ENCODE measurements around the gene U2AF2. TPM values are rescaled to one million over a fixed set of nuclear protein-coding genes. Genes with fewer than 3 reads are reported as not detected.

Gene U2AF2
- total and polyA plus RNA-seq, 2 of the 4 experiments (the other 2 are of a cell fraction): 120 to 260 TPM

DNA sequence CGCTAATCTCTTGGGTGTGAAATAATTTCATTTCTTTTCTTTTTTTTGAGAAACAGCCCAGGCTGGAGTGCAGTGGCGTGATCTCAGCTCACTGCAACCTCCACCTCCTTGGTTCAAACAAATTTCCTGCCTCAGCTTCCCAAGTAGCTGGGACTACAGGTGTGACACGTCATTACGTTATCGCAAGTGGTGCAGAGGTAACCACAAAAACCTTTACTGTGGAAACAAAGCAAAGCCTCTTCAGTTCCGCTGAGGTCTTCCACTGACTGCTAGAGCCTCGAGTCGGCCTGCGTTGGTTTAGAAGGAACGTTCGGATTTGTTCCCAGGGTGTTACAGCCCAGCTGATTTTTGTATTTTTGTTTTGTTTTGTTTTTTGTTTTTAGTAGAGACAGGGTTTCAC is 28.5 kb upstream of the U2AF2 start:
- CTCF ChIA-PET: no interaction called here

More for the DNA sequence above, 28.5 kb upstream of the U2AF2 start:
- WGBS, 2 experiments (ENCODE audit: extremely low coverage in 2 of 2, insufficient read length in 1 of 2): 80% methylated on average over 3 of the region's 11 CpGs; no CpG with 5 or more reads in 1 of the 2 experiments
- ATAC-seq (ENCODE audit: low read depth) (no peak), DNase-seq (no peak)
- Histone ChIP-seq H3K9ac (ENCODE audit: low read depth, low read length) (no peak overlapping the region), H2AFZ (replicated peaks; ENCODE audit: low read length, poor library complexity) (no peak overlapping the region), H3K27me3 (ENCODE audit: control insufficient read depth, insufficient read depth, low read length) (no peaks in the 10 kb centered on the region), H3K18ac (ENCODE audit: low read depth, low read length) (no peak overlapping the region), H2BK15ac (ENCODE audit: low read depth, low read length) (no peak overlapping the region), H2AK9ac (replicated peaks; ENCODE audit: low read depth, low read length, poor library complexity) (no peak overlapping the region), H3K9me3 (ENCODE audit: control insufficient read depth, insufficient read depth, low read length) (no peaks in the 10 kb centered on the region), H3K36me3 (ENCODE audit: control insufficient read depth, insufficient read depth, low read length) (peaks cover 6% of the 10 kb centered on the region; the same call in 1 of the 2 replicates), H3K56ac (ENCODE audit: extremely low read depth, insufficient read depth, low read length) (no peak overlapping the region), H3K23ac (ENCODE audit: low read depth, low read length) (no peak overlapping the region), H3K4me1 (ENCODE audit: control insufficient read depth, insufficient read depth, low read length) (no peaks in the 10 kb centered on the region), H4K8ac (ENCODE audit: low read depth in 2 of 2, low read length in 2 of 2) (no peak overlapping the region), H3K4me2 (ENCODE audit: low read depth, low read length) (no peak overlapping the region), H2AK5ac (ENCODE audit: low read depth, low read length) (no peak overlapping the region), H4K20me1 (ENCODE audit: insufficient read depth, low read length) (no peaks in the 10 kb centered on the region; the same call in 1 of the 2 replicates), H3K27ac (ENCODE audit: insufficient read depth, low read length) (no peak overlapping the region), H3K4me3 (ENCODE audit: insufficient read depth, low read depth, low read length) (no peak overlapping the region), H3K4ac (ENCODE audit: low read depth, low read length) (no peak overlapping the region), H3K14ac (replicated peaks; ENCODE audit: low read depth, low read length) (no peak overlapping the region), H4K91ac (ENCODE audit: insufficient read depth, low read depth, low read length) (no peak overlapping the region), H2BK120ac (ENCODE audit: low read depth, low read length) (no peak overlapping the region), H3K9me1 (ENCODE audit: insufficient read depth, low read length) (no peaks in the 10 kb centered on the region), H2BK20ac (ENCODE audit: low read depth, low read length) (no peak overlapping the region), H2BK5ac (ENCODE audit: low read depth, low read length, poor library complexity, severe bottlenecking) (no peak overlapping the region), H3K79me1 (ENCODE audit: low read depth in 1 of 2, low read length in 2 of 2) (peaks cover 7 to 17% of the 10 kb centered on the region in 2 experiments), H4K5ac (ENCODE audit: low read depth, low read length) (no peak overlapping the region)
- intact Hi-C loops (cut with micrococcal nuclease) (no loop called here), in situ Hi-C loops (cut with MboI; ENCODE audit: low sequenced_read_pairs) (loop anchor here (25.0 kb wide), 2 partner anchors 339 to 514 kb away; partner anchors contain the start of genes BRSK1, HSPBP1 and PPP1R12C), dilution Hi-C loops (cut with HindIII; ENCODE audit: low sequenced_read_pairs, unreplicated experiment) (no loop called here)
- no TSS peak for BruUV-seq (replicated peaks)
- POLR2A ChIA-PET (ENCODE audit: unreplicated experiment): interaction anchor here (0.7 kb wide), 1 partner anchor 28 kb away, joined by 3 read pairs; the partner anchor contains the start of gene U2AF2
- TF ChIP-seq, protein P1, sequence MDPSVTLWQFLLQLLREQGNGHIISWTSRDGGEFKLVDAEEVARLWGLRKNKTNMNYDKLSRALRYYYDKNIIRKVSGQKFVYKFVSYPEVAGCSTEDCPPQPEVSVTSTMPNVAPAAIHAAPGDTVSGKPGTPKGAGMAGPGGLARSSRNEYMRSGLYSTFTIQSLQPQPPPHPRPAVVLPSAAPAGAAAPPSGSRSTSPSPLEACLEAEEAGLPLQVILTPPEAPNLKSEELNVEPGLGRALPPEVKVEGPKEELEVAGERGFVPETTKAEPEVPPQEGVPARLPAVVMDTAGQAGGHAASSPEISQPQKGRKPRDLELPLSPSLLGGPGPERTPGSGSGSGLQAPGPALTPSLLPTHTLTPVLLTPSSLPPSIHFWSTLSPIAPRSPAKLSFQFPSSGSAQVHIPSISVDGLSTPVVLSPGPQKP (IDR thresholded peaks at IDR 0.05; ENCODE audit: borderline replicate concordance, low read depth, low read length): no peak
- no peak for TF ChIP-seq CHD1 (IDR thresholded peaks at IDR 0.05; ENCODE audit: low read depth, low read length)
- TF ChIP-seq MAZ (IDR thresholded peaks at IDR 0.05; ENCODE audit: borderline replicate concordance, low read depth, low read length): no peak
- TF ChIP-seq SMC3 (IDR thresholded peaks at IDR 0.05; ENCODE audit: low read depth, low read length): no peak
- TF ChIP-seq RCOR1 (IDR thresholded peaks at IDR 0.05; ENCODE audit: insufficient replicate concordance, low read length): no peak
- TF ChIP-seq RAD21 (IDR thresholded peaks at IDR 0.05; ENCODE audit: low read length): no peak
- no peak for TF ChIP-seq NFE2L2 (IDR thresholded peaks at IDR 0.05; ENCODE audit: low read depth, low read length)
- TF ChIP-seq POLR2A (IDR thresholded peaks at IDR 0.05; ENCODE audit: low read depth, low read length): no peak
- TF ChIP-seq BHLHE40 (IDR thresholded peaks at IDR 0.05; ENCODE audit: low read depth, low read length): no peak
- TF ChIP-seq CEBPB (IDR thresholded peaks at IDR 0.05; ENCODE audit: low read depth, low read length): no peak
- no peak for TF ChIP-seq MAFK (IDR thresholded peaks at IDR 0.05; ENCODE audit: low read depth, low read length)
- TF ChIP-seq MXI1 (IDR thresholded peaks at IDR 0.05; ENCODE audit: borderline replicate concordance, low read depth, low read length): no peak
- TF ChIP-seq, protein P2, sequence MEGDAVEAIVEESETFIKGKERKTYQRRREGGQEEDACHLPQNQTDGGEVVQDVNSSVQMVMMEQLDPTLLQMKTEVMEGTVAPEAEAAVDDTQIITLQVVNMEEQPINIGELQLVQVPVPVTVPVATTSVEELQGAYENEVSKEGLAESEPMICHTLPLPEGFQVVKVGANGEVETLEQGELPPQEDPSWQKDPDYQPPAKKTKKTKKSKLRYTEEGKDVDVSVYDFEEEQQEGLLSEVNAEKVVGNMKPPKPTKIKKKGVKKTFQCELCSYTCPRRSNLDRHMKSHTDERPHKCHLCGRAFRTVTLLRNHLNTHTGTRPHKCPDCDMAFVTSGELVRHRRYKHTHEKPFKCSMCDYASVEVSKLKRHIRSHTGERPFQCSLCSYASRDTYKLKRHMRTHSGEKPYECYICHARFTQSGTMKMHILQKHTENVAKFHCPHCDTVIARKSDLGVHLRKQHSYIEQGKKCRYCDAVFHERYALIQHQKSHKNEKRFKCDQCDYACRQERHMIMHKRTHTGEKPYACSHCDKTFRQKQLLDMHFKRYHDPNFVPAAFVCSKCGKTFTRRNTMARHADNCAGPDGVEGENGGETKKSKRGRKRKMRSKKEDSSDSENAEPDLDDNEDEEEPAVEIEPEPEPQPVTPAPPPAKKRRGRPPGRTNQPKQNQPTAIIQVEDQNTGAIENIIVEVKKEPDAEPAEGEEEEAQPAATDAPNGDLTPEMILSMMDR (conservative IDR thresholded peaks at IDR 0.05; ENCODE audit: low read depth, low read length): no peak
- no peak for TF ChIP-seq FOS (IDR thresholded peaks at IDR 0.05; ENCODE audit: low read depth, low read length)
- TF ChIP-seq, protein P3, sequence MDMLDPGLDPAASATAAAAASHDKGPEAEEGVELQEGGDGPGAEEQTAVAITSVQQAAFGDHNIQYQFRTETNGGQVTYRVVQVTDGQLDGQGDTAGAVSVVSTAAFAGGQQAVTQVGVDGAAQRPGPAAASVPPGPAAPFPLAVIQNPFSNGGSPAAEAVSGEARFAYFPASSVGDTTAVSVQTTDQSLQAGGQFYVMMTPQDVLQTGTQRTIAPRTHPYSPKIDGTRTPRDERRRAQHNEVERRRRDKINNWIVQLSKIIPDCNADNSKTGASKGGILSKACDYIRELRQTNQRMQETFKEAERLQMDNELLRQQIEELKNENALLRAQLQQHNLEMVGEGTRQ (IDR thresholded peaks at IDR 0.05; ENCODE audit: low read depth, low read length): no peak
- TF ChIP-seq RFX5 (IDR thresholded peaks at IDR 0.05; ENCODE audit: low read depth, low read length): no peak
